Effector CD4-positive, alpha-beta T cell (primary cell): ENCODE data around the gene UBR1.
"Not testable (repeated sequence)": the region's sequence is repeated elsewhere in the genome, so short reads cannot be mapped to it uniquely, and the experiment has no call there.

ENCODE experiments used
- DNase-seq: peaks from one replicate; pipeline ENCODE4 v3.0.0-alpha.2; 2020

UBR1 gene

GRCh38 chr15:42903388-42904324, 202.2 kb downstream of the UBR1 start:
- no peak for DNase-seq

DNA sequence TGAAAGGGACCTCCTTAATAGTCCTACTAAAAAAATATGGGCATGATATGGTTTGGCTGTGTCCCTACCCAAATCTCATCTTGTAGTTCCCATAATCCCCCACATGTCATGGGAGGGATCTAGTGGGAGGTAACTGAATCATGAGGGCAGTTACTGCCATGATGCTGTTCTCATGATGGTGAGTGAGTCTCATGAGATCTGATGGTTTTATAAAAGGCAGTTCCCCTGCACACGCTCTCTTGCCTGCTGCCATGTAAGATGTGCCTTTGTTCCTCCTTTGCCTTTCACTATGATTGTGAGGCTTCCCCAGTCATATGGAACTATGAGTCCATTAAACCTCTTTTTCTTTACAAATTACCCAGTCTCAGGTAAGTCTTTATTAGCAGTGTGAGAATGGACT, 211.9 kb downstream of the UBR1 start:
- not testable (repeated sequence) for DNase-seq
